ENCODE data around the gene KCNH2. TPM values are rescaled to one million over a fixed set of nuclear protein-coding genes. Genes with fewer than 3 reads are reported as not detected.

KCNH2 gene
- total RNA-seq, 4 donors from 2014 or later = 0.70 TPM; not detected in 3

DNA sequence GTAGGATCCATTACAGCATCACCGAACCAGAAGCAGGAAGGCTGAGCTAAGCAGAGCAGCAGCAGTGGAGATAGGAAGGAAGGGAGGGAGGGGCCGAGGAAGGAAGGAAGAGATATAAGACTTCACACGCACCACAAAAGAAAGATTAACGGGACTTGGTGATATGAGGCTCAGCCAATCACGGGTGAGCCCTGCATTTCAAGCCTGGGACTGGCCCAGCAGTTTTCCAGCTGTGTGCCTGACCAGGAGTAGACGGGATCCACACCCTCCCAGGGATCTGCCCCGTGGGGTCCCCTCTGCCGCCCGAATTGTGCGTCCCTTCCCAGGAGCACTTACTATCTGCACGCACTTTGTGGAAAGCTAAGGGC, 30.0 kb upstream of the KCNH2 start:
- no peaks in the 10 kb centered on the region for H3K36me3 ChIP-seq
- peaks cover 24% of the 10 kb centered on the region for H3K27me3 ChIP-seq
- DNase-seq (ENCODE audit: low spot score in 2 of 2) = no peak
- H3K27ac ChIP-seq = no peak overlapping the region
- 38% methylated on average over 11 of the region's 11 CpGs for WGBS
- no peaks in the 10 kb centered on the region for H3K9me3 ChIP-seq
- TF ChIP-seq POLR2AphosphoS5 (IDR thresholded peaks at IDR 0.05) = no peak
- TF ChIP-seq, protein P1, sequence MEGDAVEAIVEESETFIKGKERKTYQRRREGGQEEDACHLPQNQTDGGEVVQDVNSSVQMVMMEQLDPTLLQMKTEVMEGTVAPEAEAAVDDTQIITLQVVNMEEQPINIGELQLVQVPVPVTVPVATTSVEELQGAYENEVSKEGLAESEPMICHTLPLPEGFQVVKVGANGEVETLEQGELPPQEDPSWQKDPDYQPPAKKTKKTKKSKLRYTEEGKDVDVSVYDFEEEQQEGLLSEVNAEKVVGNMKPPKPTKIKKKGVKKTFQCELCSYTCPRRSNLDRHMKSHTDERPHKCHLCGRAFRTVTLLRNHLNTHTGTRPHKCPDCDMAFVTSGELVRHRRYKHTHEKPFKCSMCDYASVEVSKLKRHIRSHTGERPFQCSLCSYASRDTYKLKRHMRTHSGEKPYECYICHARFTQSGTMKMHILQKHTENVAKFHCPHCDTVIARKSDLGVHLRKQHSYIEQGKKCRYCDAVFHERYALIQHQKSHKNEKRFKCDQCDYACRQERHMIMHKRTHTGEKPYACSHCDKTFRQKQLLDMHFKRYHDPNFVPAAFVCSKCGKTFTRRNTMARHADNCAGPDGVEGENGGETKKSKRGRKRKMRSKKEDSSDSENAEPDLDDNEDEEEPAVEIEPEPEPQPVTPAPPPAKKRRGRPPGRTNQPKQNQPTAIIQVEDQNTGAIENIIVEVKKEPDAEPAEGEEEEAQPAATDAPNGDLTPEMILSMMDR (IDR thresholded peaks at IDR 0.05) = no peak
- TF ChIP-seq POLR2A (IDR thresholded peaks at IDR 0.05) = no peak
- TF ChIP-seq EP300 (IDR thresholded peaks at IDR 0.05) = no peak
- H3K4me1 ChIP-seq = peaks cover 25% of the 10 kb centered on the region
- H3K4me3 ChIP-seq = no peak overlapping the region

DNA sequence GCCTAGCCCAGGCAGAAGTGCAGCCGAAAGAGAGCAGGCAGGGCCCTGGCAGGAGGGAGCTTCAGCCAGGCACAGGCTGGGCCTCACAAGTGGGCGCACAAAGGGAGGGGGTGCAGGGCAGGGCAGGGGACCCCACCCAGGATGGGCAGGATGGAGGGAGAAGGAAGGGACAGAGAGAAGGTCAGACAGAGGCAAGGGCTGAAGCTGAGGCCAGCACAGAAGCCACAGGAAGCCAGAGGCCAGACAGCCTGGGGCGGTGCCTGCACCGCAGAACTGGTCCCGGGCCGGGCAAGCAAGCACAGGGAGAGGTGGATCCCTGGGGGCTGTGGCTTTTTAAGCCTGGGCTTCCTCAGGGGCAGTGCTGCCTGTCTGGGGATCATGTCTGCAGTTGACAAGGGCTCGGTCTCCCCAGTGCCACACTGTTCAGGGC, 29.4 kb upstream of the KCNH2 start:
- peaks cover 17% of the 10 kb centered on the region for H3K27me3 ChIP-seq
- H3K4me1 ChIP-seq = peaks cover 21% of the 10 kb centered on the region
- no peak overlapping the region for H3K27ac ChIP-seq
- H3K36me3 ChIP-seq = no peaks in the 10 kb centered on the region
- TF ChIP-seq POLR2AphosphoS5 (IDR thresholded peaks at IDR 0.05) (no peak), POLR2A (IDR thresholded peaks at IDR 0.05) (no peak), EP300 (IDR thresholded peaks at IDR 0.05) (no peak)
- TF ChIP-seq, protein P1 (IDR thresholded peaks at IDR 0.05) = no peak
- no peak overlapping the region for H3K4me3 ChIP-seq
- no peak for DNase-seq (ENCODE audit: low spot score in 2 of 2)
- no peaks in the 10 kb centered on the region for H3K9me3 ChIP-seq
- WGBS = 86% methylated on average over 7 of the region's 7 CpGs

DNA sequence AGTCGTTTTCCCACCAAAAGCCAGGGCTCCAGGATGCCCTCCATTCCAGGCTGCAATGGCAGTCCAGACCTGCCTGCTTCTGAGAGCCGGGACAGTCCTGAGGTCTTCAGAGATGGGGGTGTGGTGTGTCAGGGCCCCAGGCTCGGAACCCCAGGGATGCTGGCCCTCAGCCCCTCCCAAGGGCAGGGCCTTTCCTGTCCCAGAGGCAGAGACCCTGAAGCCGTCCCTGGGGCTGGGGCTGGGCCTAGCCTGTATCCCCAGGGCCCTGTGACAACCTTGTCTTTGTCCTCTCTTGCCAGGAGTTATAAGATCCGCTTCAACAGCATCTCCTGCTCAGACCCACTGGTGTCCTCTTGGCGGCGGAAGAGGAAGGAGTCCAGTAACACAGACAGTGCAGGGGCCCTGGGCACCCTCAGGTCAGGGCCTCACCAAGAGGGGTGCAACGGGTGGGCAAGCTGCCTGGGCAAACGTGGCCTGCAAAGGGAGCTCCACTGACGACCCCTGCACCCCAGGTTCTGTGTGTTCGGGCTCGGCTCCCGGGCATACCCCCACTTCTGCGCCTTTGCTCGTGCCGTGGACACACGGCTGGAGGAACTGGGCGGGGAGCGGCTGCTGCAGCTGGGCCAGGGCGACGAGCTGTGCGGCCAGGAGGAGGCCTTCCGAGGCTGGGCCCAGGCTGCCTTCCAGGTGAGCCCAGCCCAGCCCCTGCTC, 28.6 kb upstream of the KCNH2 start:
- no peak for TF ChIP-seq POLR2A (IDR thresholded peaks at IDR 0.05)
- no peak for TF ChIP-seq EP300 (IDR thresholded peaks at IDR 0.05)
- TF ChIP-seq, protein P1 (IDR thresholded peaks at IDR 0.05) = no peak
- no peak for TF ChIP-seq POLR2AphosphoS5 (IDR thresholded peaks at IDR 0.05)
- WGBS = 85% methylated on average over 16 of the region's 23 CpGs
- DNase-seq (ENCODE audit: low spot score in 2 of 2) = no peak
- Histone ChIP-seq H3K9me3 (no peaks in the 10 kb centered on the region), H3K27ac (no peak overlapping the region), H3K4me3 (no peak overlapping the region), H3K36me3 (no peaks in the 10 kb centered on the region), H3K27me3 (peaks cover 15% of the 10 kb centered on the region), H3K4me1 (peaks cover 21% of the 10 kb centered on the region)

DNA sequence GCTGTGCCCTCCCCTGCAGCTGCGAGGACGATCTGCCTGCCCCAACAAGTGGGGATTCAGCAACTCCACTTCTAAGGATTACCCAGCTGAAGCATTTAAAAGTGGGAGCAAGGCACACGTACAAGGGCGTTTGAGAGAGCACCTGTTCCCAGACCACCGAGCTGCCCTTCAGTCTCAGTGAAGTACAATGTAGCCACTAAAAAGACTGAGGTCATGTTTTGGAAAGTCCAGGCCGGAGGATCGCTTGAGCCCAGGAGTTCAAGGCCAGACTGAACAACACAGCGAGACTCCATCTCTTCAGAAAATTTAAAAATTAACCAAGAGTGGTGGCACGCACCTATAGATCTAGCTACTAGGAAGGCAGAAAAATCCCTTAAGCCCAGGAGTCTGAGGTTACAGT, 27.4 kb upstream of the KCNH2 start:
- no peak for DNase-seq (ENCODE audit: low spot score in 2 of 2)
- no peaks in the 10 kb centered on the region for H3K9me3 ChIP-seq
- H3K4me3 ChIP-seq = no peak overlapping the region
- TF ChIP-seq POLR2AphosphoS5 (IDR thresholded peaks at IDR 0.05) = no peak
- no peak for TF ChIP-seq POLR2A (IDR thresholded peaks at IDR 0.05)
- no peak for TF ChIP-seq EP300 (IDR thresholded peaks at IDR 0.05)
- TF ChIP-seq, protein P1 (IDR thresholded peaks at IDR 0.05) = no peak
- WGBS = 76% methylated on average over 6 of the region's 9 CpGs
- H3K4me1 ChIP-seq = peaks cover 21% of the 10 kb centered on the region
- H3K27ac ChIP-seq = no peak overlapping the region
- H3K27me3 ChIP-seq = peaks cover 15% of the 10 kb centered on the region
- H3K36me3 ChIP-seq = no peaks in the 10 kb centered on the region

DNA sequence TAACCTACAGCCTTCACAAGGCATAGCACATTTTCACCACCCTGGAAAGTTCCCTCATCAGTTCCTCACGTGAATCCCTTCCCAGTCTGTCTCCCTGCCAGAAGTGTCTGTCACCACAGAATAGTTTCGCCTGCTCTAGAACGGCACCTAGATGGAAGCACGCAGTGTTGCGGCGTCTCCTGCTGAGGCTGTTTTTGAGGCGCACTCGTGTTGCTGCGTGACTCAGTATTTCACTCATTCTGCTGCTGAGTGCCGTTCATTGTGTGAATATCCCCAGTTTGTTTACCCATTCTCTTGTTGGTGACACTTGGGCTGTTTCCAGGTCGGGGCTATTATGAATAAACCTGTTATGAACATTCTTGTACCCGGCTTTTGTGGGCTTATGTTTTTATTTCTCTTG, 25.5 kb upstream of the KCNH2 start:
- Histone ChIP-seq H3K4me3 (no peak overlapping the region), H3K27me3 (no peaks in the 10 kb centered on the region), H3K36me3 (no peaks in the 10 kb centered on the region), H3K9me3 (no peaks in the 10 kb centered on the region), H3K27ac (no peak overlapping the region), H3K4me1 (peaks cover 4% of the 10 kb centered on the region)
- 76% methylated on average over 12 of the region's 12 CpGs for WGBS
- TF ChIP-seq POLR2AphosphoS5 (IDR thresholded peaks at IDR 0.05) (no peak), EP300 (IDR thresholded peaks at IDR 0.05) (no peak), POLR2A (IDR thresholded peaks at IDR 0.05) (no peak)
- TF ChIP-seq, protein P1 (IDR thresholded peaks at IDR 0.05) = no peak
- no peak for DNase-seq (ENCODE audit: low spot score in 2 of 2)

Data from suprapubic skin (tissue), 4 donors.